GM12874 (cell line): ENCODE measurements around the gene NHLRC4.

ENCODE experiments used
- TF ChIP-seq, protein P1 (sequence below): IDR thresholded peaks from 2 replicates; pipeline ENCODE4 v1.5.1; 2011; ENCODE audit warnings: low read depth, mild to moderate bottlenecking, control low read depth, low read length, moderate library complexity; ENCODE audit not compliant: insufficient read depth

The NHLRC4 gene

GRCh38 chr16:540645-541340 is 26.0 kb upstream of the NHLRC4 start:
- TF ChIP-seq, protein P1, sequence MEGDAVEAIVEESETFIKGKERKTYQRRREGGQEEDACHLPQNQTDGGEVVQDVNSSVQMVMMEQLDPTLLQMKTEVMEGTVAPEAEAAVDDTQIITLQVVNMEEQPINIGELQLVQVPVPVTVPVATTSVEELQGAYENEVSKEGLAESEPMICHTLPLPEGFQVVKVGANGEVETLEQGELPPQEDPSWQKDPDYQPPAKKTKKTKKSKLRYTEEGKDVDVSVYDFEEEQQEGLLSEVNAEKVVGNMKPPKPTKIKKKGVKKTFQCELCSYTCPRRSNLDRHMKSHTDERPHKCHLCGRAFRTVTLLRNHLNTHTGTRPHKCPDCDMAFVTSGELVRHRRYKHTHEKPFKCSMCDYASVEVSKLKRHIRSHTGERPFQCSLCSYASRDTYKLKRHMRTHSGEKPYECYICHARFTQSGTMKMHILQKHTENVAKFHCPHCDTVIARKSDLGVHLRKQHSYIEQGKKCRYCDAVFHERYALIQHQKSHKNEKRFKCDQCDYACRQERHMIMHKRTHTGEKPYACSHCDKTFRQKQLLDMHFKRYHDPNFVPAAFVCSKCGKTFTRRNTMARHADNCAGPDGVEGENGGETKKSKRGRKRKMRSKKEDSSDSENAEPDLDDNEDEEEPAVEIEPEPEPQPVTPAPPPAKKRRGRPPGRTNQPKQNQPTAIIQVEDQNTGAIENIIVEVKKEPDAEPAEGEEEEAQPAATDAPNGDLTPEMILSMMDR = no peak

GRCh38 chr16:543301-544164 is 23.3 kb upstream of the NHLRC4 start:
- TF ChIP-seq, protein P1 = no peak

DNA sequence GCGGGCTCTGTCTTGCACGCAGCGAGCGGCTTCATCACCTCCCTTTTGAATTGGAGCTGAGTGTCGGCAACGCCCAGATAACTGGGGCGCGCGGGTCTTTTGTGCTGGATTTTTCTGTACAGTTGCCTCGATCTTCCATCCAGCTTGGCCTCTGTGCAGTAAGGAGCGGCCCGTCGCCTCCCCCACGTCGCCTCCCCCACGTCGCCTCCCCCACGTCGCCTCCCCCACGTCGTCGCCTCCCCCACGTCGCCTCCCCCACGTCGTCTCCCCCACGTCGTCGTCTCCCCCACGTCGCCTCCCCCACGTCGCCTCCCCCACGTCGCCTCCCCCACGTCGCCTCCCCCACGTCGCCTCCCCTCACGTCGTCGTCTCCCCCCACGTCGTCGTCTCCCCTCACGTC is 22.3 kb upstream of the NHLRC4 start:
- TF ChIP-seq, protein P1 = no peak

DNA sequence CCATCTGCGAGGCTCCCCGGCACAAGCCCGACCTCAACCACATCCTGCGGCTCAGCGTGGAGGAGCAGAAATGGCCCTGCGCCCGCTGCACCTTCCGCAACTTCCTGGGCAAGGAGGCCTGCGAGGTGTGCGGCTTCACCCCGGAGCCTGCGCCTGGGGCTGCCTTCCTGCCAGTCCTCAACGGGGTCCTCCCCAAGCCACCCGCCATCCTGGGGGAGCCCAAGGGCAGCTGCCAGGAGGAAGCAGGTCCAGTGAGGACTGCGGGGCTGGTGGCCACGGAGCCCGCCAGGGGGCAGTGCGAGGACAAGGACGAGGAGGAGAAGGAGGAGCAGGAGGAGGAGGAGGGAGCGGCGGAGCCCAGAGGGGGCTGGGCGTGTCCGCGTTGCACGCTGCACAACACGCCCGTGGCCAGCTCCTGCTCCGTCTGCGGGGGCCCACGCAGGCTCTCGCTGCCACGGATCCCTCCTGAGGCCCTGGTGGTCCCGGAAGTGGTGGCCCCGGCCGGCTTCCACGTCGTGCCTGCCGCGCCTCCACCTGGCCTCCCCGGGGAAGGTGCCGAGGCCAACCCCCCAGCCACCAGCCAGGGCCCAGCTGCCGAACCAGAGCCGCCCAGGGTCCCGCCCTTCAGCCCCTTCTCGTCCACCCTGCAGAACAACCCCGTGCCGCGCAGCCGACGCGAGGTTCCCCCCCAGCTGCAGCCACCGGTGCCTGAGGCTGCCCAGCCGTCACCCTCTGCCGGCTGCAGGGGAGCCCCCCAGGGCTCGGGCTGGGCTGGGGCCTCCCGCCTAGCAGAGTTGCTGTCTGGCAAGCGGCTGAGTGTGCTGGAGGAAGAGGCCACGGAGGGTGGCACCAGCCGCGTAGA is 19.7 kb upstream of the NHLRC4 start:
- TF ChIP-seq, protein P1 = no peak

GRCh38 chr16:548586-548985 is 18.2 kb upstream of the NHLRC4 start:
- TF ChIP-seq, protein P1 = no peak

- TF ChIP-seq, protein P1 = 0 out of 2 replicates have a peak, but pooled peaks have one; percentile 6
These were observed 17.1 kb upstream of the NHLRC4 start for GRCh38 chr16:549544-550263.

- TF ChIP-seq, protein P1 = no peak
These were observed 15.6 kb upstream of the NHLRC4 start for GRCh38 chr16:551210-551609.
